ENCODE results near the gene NDUFA3.
"Not testable (repeated sequence)": the region's sequence is repeated elsewhere in the genome, so short reads cannot be mapped to it uniquely, and the experiment has no call there.

The NDUFA3 gene

GRCh38 chr19:54102421-54103169 lies at the start of gene NDUFA3:
TSS of gene NDUFA3 (plus strand) at chr19:54102855. CDS start at chr19:54102879, 24 bp downstream.
- ATAC-seq: peak; percentile 99 to 100

GRCh38 chr19:54062643-54063042 lies 40.0 kb upstream of the NDUFA3 start:
- no peak for ATAC-seq

- ATAC-seq: no peak
These were observed 39.1 kb upstream of the NDUFA3 start, which contains the start of gene VSTM1 for GRCh38 chr19:54063350-54064116. TSS of gene VSTM1 (minus strand) at chr19:54063897. CDS start at chr19:54063777, 120 bp downstream.

GRCh38 chr19:54069470-54069869 lies 33.2 kb upstream of the NDUFA3 start:
- ATAC-seq: no peak

GRCh38 chr19:54073829-54074228 lies 28.8 kb upstream of the NDUFA3 start:
- ATAC-seq: no peak

GRCh38 chr19:54074851-54075250 lies 27.8 kb upstream of the NDUFA3 start:
- ATAC-seq: no peak

GRCh38 chr19:54077334-54077733 lies 25.3 kb upstream of the NDUFA3 start:
- ATAC-seq: no peak

- ATAC-seq: no peak
These were observed 21.6 kb upstream of the NDUFA3 start, which contains the start of gene TARM1 for GRCh38 chr19:54081032-54081431. TSS of gene TARM1 (minus strand) at chr19:54081365. CDS start at chr19:54081340, 25 bp downstream.

GRCh38 chr19:54084410-54084809 lies 18.2 kb upstream of the NDUFA3 start:
- ATAC-seq: no peak

- ATAC-seq: no peak
These were observed 8.1 kb upstream of the NDUFA3 start for GRCh38 chr19:54094426-54095000.

GRCh38 chr19:54095136-54095858 lies 7.4 kb upstream of the NDUFA3 start:
- no peak for ATAC-seq

GRCh38 chr19:54095859-54096616 lies 6.6 kb upstream of the NDUFA3 start:
- ATAC-seq: peak; percentile 78 to 91

GRCh38 chr19:54096617-54097106 lies 6.0 kb upstream of the NDUFA3 start:
- ATAC-seq: peak in 1 of 2 donors; percentile 53

GRCh38 chr19:54099190-54099902 lies 3.3 kb upstream of the NDUFA3 start:
- ATAC-seq: no peak

GRCh38 chr19:54099903-54100255 lies 2.8 kb upstream of the NDUFA3 start:
- not testable (repeated sequence) for ATAC-seq

- no peak for ATAC-seq
These were observed 2.1 kb upstream of the NDUFA3 start, which contains the start of gene OSCAR for GRCh38 chr19:54100561-54100960. TSS of gene OSCAR (minus strand) at chr19:54100803. CDS start at chr19:54100792, 11 bp downstream.

- ATAC-seq: no peak
These were observed 2.5 kb downstream of the NDUFA3 start for GRCh38 chr19:54104998-54105715.

- no peak for ATAC-seq
These were observed 3.1 kb downstream of the NDUFA3 start for GRCh38 chr19:54105796-54106195.

- no peak for ATAC-seq
These were observed 4.1 kb downstream of the NDUFA3 start for GRCh38 chr19:54106716-54107115.

GRCh38 chr19:54107876-54108490 lies 5.3 kb downstream of the NDUFA3 start:
- no peak for ATAC-seq

Data from activated CD4-positive, CD25-positive, alpha-beta regulatory T cell treated with anti-CD3 and anti-CD28 coated beads, Interleukin-2, amount 50 U/mL, for 24 hours (primary cell).